H1 (cell line): Measurements from ENCODE around the gene TMC4. TPM values are rescaled to one million over a fixed set of nuclear protein-coding genes. Genes with fewer than 3 reads are reported as not detected.

ENCODE experiments used
- CTCF ChIA-PET: fragments of 300-600 bp; sonication (Branson Sonifier 250); formaldehyde crosslinking; loops from one replicate; lab custom pipeline; 2021; ENCODE audit not compliant: partially characterized antibody; lab: Charles Lee
- POLR2A ChIA-PET: fragments of 300-600 bp; sonication (Branson Sonifier 250); formaldehyde crosslinking; loops from one replicate; lab custom pipeline; 2021; ENCODE audit warnings: inconsistent platforms; ENCODE audit not compliant: partially characterized antibody; lab: Charles Lee
- DNase-seq, 2 experiments: peaks; one replicate each; pipeline versions ENCODE4 v3.0.0 to v3.0.0-alpha.2; 2010 to 2022; ENCODE audit warnings: low spot score in 2 of 2, low read depth in 1 of 2, mixed read lengths in 1 of 2
- FAIRE-seq: peaks from 2 replicates; lab custom pipeline; 2011; peaks lifted over from hg19 to GRCh38; lab: Jason Lieb, UNC
- H2AFZ ChIP-seq: 2 replicates; pipeline ENCODE4 v1.8.1; 2012; ENCODE audit warnings: low read length, inconsistent platforms
- H2AK5ac ChIP-seq: 2 replicates; pipeline ENCODE4 v1.6.1; 2013; ENCODE audit warnings: low read depth, low read length
- H2BK120ac ChIP-seq: replicated peaks from 2 replicates; pipeline ENCODE3; 2013; ENCODE audit warnings: low read depth, low read length, inconsistent platforms
- H2BK12ac ChIP-seq: 2 replicates; pipeline ENCODE4 v1.6.1; 2013; ENCODE audit warnings: low read depth, low read length
- H2BK15ac ChIP-seq: 2 replicates; pipeline ENCODE4 v1.6.1; 2013; ENCODE audit warnings: low read length
- H2BK20ac ChIP-seq: 2 replicates; pipeline ENCODE4 v1.6.1; 2013; ENCODE audit warnings: low read length
- H2BK5ac ChIP-seq: 2 replicates; pipeline ENCODE4 v1.6.1; 2013; ENCODE audit warnings: low read depth, low read length
- H3K14ac ChIP-seq: 2 replicates; pipeline ENCODE4 v1.6.1; 2013; ENCODE audit warnings: inconsistent platforms; ENCODE audit not compliant: insufficient read length
- H3K18ac ChIP-seq: 2 replicates; pipeline ENCODE4 v1.6.1; 2013; ENCODE audit warnings: low read length; ENCODE audit errors: extremely low read depth
- H3K23ac ChIP-seq: 2 replicates; pipeline ENCODE4 v1.6.1; 2013; ENCODE audit warnings: inconsistent platforms; ENCODE audit not compliant: insufficient read length
- H3K23me2 ChIP-seq: 2 replicates; pipeline ENCODE4 v1.6.1; 2013; ENCODE audit warnings: low read depth, low read length
- H3K27ac ChIP-seq: 2 replicates; pipeline ENCODE4 v1.6.1; 2011; ENCODE audit warnings: low read depth, low read length, inconsistent platforms
- H3K27me3 ChIP-seq, 4 experiments: replicated peaks in 1 of 4; 1 replicate in 1 of 4; 2 replicates in 3 of 4; pipeline versions ENCODE4 v1.6.1 to v1.8.1; 2011 to 2013; ENCODE audit warnings: low read length in 3 of 4, mild to moderate bottlenecking in 3 of 4, inconsistent platforms in 2 of 4, mixed read lengths in 2 of 4, moderate library complexity in 1 of 4; ENCODE audit not compliant: control insufficient read depth in 3 of 4, insufficient read depth in 3 of 4; ENCODE audit errors: extremely low read depth in 1 of 4
- H3K36me3 ChIP-seq, 4 experiments: 2 replicates each; pipeline versions ENCODE4 v1.6.1 to v1.8.1; 2011 to 2013; ENCODE audit warnings: mild to moderate bottlenecking in 4 of 4, low read length in 3 of 4, moderate library complexity in 2 of 4, control low read depth in 1 of 4, inconsistent platforms in 1 of 4; ENCODE audit not compliant: insufficient read depth in 4 of 4, control insufficient read depth in 2 of 4
- H3K4ac ChIP-seq: replicated peaks from 2 replicates; pipeline ENCODE3; 2013; ENCODE audit warnings: low read length, low read depth, mixed read lengths, inconsistent platforms; ENCODE audit not compliant: insufficient read length
- H3K4me1 ChIP-seq, 4 experiments: replicated peaks in 1 of 4; 1 replicate in 1 of 4; 2 replicates in 3 of 4; pipeline versions ENCODE4 v1.6.1 to v1.8.1; 2011 to 2013; ENCODE audit warnings: low read length in 3 of 4, inconsistent platforms in 2 of 4, mixed read lengths in 1 of 4; ENCODE audit not compliant: insufficient read depth in 4 of 4, control insufficient read depth in 3 of 4
- H3K4me2 ChIP-seq, 2 experiments: 2 replicates each; pipeline versions ENCODE4 v1.6.1 to v1.8.1; 2011 to 2013; ENCODE audit warnings: low read depth in 2 of 2, low read length in 2 of 2, control low read depth in 1 of 2, inconsistent platforms in 1 of 2, mild to moderate bottlenecking in 1 of 2; ENCODE audit not compliant: insufficient read depth in 1 of 2
- H3K4me3 ChIP-seq, 4 experiments: fragments of 200-600, 300-600 bp in 1 of 4; sonication (generic), shearing (Covaris generic), sonication (Bioruptor Twin) in 1 of 4; 2 replicates each; pipeline versions ENCODE4 v1.5.1 to v1.8.1; 2011 to 2016; ENCODE audit warnings: low read length in 4 of 4, low read depth in 3 of 4, control low read depth in 2 of 4, inconsistent platforms in 2 of 4, mild to moderate bottlenecking in 2 of 4, mixed read lengths in 1 of 4, moderate library complexity in 1 of 4; ENCODE audit not compliant: insufficient read depth in 2 of 4; ENCODE audit errors: extremely low read depth in 1 of 4
- H3K56ac ChIP-seq: replicated peaks from 2 replicates; pipeline ENCODE3; 2013; ENCODE audit warnings: low read depth, mild to moderate bottlenecking, mixed read lengths, low read length, inconsistent platforms; ENCODE audit not compliant: insufficient read length
- H3K79me1 ChIP-seq: 2 replicates; pipeline ENCODE4 v1.6.1; 2013; ENCODE audit warnings: low read depth, low read length, control low read depth
- H3K79me2 ChIP-seq, 2 experiments: 2 replicates each; pipeline versions ENCODE4 v1.6.1 to v1.8.1; 2012 to 2013; ENCODE audit warnings: low read length in 2 of 2, mild to moderate bottlenecking in 2 of 2, inconsistent platforms in 1 of 2; ENCODE audit not compliant: insufficient read depth in 2 of 2, control insufficient read depth in 1 of 2
- H3K9ac ChIP-seq, 4 experiments: replicated peaks in 1 of 4; 1 replicate in 1 of 4; 2 replicates in 3 of 4; pipeline versions ENCODE4 v1.6.1 to v1.8.1; 2011 to 2013; ENCODE audit warnings: low read depth in 3 of 4, low read length in 3 of 4, control low read depth in 2 of 4, mild to moderate bottlenecking in 2 of 4, moderate library complexity in 2 of 4, inconsistent platforms in 1 of 4; ENCODE audit errors: extremely low read depth in 1 of 4
- H3K9me3 ChIP-seq, 2 experiments: 2 replicates each; pipeline versions ENCODE4 v1.6.1 to v1.8.1; 2012 to 2013; ENCODE audit warnings: mild to moderate bottlenecking in 2 of 2, moderate library complexity in 2 of 2, control low read depth in 1 of 2, inconsistent platforms in 1 of 2, low read depth in 1 of 2, low read length in 1 of 2, mixed read lengths in 1 of 2; ENCODE audit not compliant: insufficient read depth in 2 of 2
- H4K20me1 ChIP-seq, 2 experiments: replicated peaks in 1 of 2; 2 replicates each; pipeline versions ENCODE3 to v1.8.1; 2011 to 2013; ENCODE audit warnings: inconsistent platforms in 2 of 2, low read length in 2 of 2, mild to moderate bottlenecking in 1 of 2; ENCODE audit not compliant: insufficient read depth in 2 of 2, control insufficient read depth in 1 of 2
- H4K5ac ChIP-seq: 2 replicates; pipeline ENCODE4 v1.6.1; 2013; ENCODE audit warnings: low read length, low read depth, mixed read lengths, inconsistent platforms; ENCODE audit not compliant: insufficient read length
- H4K8ac ChIP-seq: 2 replicates; pipeline ENCODE4 v1.8.0; 2013; ENCODE audit warnings: mild to moderate bottlenecking, moderate library complexity, low read length, inconsistent platforms; ENCODE audit not compliant: insufficient read depth; ENCODE audit errors: extremely low read depth
- H4K91ac ChIP-seq: replicated peaks from 2 replicates; pipeline ENCODE3; 2013; ENCODE audit warnings: low read length, mixed read lengths, inconsistent platforms; ENCODE audit not compliant: insufficient read length
- CBX5 ChIP-seq: fragments of 300-800, 300-1000 bp; sonication (generic); IDR thresholded peaks from 2 replicates; pipeline ENCODE4 v1.7.1; 2016; ENCODE audit warnings: antibody characterized with exemption, low read length, low read depth
- EP300 ChIP-seq, 2 experiments: IDR thresholded peaks; 1 replicate in 1 of 2; 2 replicates in 1 of 2; pipeline ENCODE4 v1.6.1; 2011 to 2012; ENCODE audit warnings: low read depth in 2 of 2, low read length in 2 of 2, mild to moderate bottlenecking in 2 of 2, borderline replicate concordance in 1 of 2, inconsistent platforms in 1 of 2, moderate library complexity in 1 of 2
- GABPA ChIP-seq: IDR thresholded peaks from 2 replicates; pipeline ENCODE4 v1.6.1; 2011; ENCODE audit warnings: mild to moderate bottlenecking, low read length, moderate library complexity, borderline replicate concordance; ENCODE audit not compliant: insufficient read depth
- KDM4A ChIP-seq: IDR thresholded peaks from one replicate; pipeline ENCODE4 v1.7.1; 2012; ENCODE audit warnings: low read depth, mild to moderate bottlenecking, moderate library complexity, low read length, inconsistent platforms; ENCODE audit not compliant: severe bottlenecking
- MAFK ChIP-seq: IDR thresholded peaks from 2 replicates; pipeline ENCODE4 v1.6.1; 2012; ENCODE audit warnings: low read depth, mild to moderate bottlenecking, improper control_type of control experiment, low read length
- POLR2A ChIP-seq, 2 experiments: IDR thresholded peaks; 1 replicate in 1 of 2; 2 replicates in 1 of 2; pipeline ENCODE4 v1.6.1; 2011; ENCODE audit warnings: low read depth in 2 of 2, low read length in 2 of 2, mild to moderate bottlenecking in 2 of 2; ENCODE audit errors: control extremely low read depth in 1 of 2
- POLR2AphosphoS5 ChIP-seq: IDR thresholded peaks from 2 replicates; pipeline ENCODE4 v1.6.1; 2011; ENCODE audit warnings: low read depth, low read length
- RBBP5 ChIP-seq: IDR thresholded peaks from 2 replicates; pipeline ENCODE4 v1.7.1; 2012; ENCODE audit warnings: low read depth, mild to moderate bottlenecking, inconsistent platforms, low read length, moderate library complexity, borderline replicate concordance
- SIRT6 ChIP-seq: IDR thresholded peaks from one replicate; pipeline ENCODE4 v1.7.1; 2012; ENCODE audit warnings: low read length, inconsistent platforms
- SP2 ChIP-seq: IDR thresholded peaks from 2 replicates; pipeline ENCODE4 v1.6.1; 2012; ENCODE audit warnings: mild to moderate bottlenecking, low read length, inconsistent platforms
- SP4 ChIP-seq: IDR thresholded peaks from 2 replicates; pipeline ENCODE4 v1.6.1; 2012; ENCODE audit warnings: low read length, inconsistent platforms
- TBP ChIP-seq: IDR thresholded peaks from 2 replicates; pipeline ENCODE4 v1.6.1; 2011; ENCODE audit warnings: low read depth, low read length, improper control_type of control experiment
- WGBS, 2 experiments: shearing (Covaris generic) in 1 of 2; methylation state at CpG; one replicate each; pipeline versions ENCODE4 v1.1.6 to v1.1.7; 2013 to 2015; ENCODE audit warnings: low lambda C conversion rate in 2 of 2, mixed read lengths in 2 of 2, inconsistent platforms in 1 of 2, low coverage in 1 of 2, missing lambda C conversion rate in 1 of 2; ENCODE audit not compliant: insufficient replicate concordance in 2 of 2, insufficient coverage in 1 of 2, insufficient read length in 1 of 2; ENCODE audit errors: extremely low coverage in 1 of 2, missing lambda C conversion rate in 1 of 2; 5-methylcytosine and 5-hydroxymethylcytosine counted together
- polyA plus RNA-seq, 7 experiments: library from polyadenylated mRNA; depleted of rRNA in 3 of 7; stranded (reverse) in 5 of 7; unstranded in 2 of 7; fragments of >200 nt in 5 of 7; fragments of 200-250 nt in 2 of 7; gene quantifications; 1 replicate in 5 of 7; 2 replicates in 1 of 7; 4 replicates in 1 of 7; pipeline versions ENCODE4 v1.2.1 to v1.2.3, GENCODE V29; 2011 to 2013; ENCODE audit warnings: missing spikeins in 2 of 7, mixed read lengths in 2 of 7
- total RNA-seq: library from RNA; stranded (reverse); fragmentation: NEBNext Ultra II Directional; extraction: Animal tissue kit (Norgen Biotek cat#: 25700); gene quantifications from 2 replicates; pipeline ENCODE4 v1.2.1, GENCODE V29; 2021

TMC4 gene
- total and polyA plus RNA-seq, 2 of the 8 experiments (the other 6 are each of a cell fraction or from before 2014, with no cell fraction given), result 5.5 to 6.3 TPM

- CTCF ChIA-PET, result interaction anchor here (1.0 to 1.6 kb wide), 6 partner anchors 19 to 59 kb away, joined by 3 to 6 read pairs (median 4); no protein-coding TSS in a partner anchor
- POLR2A ChIA-PET, result interaction anchor here (0.6 to 23.4 kb wide), 24 partner anchors 9 to 228 kb away, joined by 3 to 909 read pairs (median 6); partner anchors contain the start of genes CNOT3, LILRB2, LILRB3 and LILRB5
- Histone ChIP-seq H3K79me1 (peaks cover 16% of the 10 kb centered on the region), H4K91ac (no peak overlapping the region), H3K4ac (no peak overlapping the region), H3K9ac (no peak overlapping the region; a peak in 2 of 7 replicates), H3K4me3 (no peak overlapping the region), H2BK120ac (no peak overlapping the region), H3K4me2 (peak overlapping the region in 1 of 2 experiments; percentile 15; a peak in 2 of 4 replicates), H3K56ac (no peak overlapping the region), H3K27ac (peak overlapping the region; percentile 39; the same call in 1 of the 2 replicates), H3K36me3 (peaks cover 37 to 52% (median 48%) of the 10 kb centered on the region in 4 experiments), H2BK15ac (no peak overlapping the region), H3K14ac (no peak overlapping the region), H3K23me2 (peaks cover 4% of the 10 kb centered on the region; the same call in 1 of the 2 replicates), H2BK5ac (no peak overlapping the region), H2BK12ac (no peak overlapping the region), H3K27me3 (no peaks in the 10 kb centered on the region), H3K79me2 (peaks cover 11 to 38% of the 10 kb centered on the region in 2 experiments), H2AK5ac (no peak overlapping the region), H4K8ac (no peak overlapping the region), H3K18ac (no peak overlapping the region), H2BK20ac (no peak overlapping the region), H4K5ac (no peak overlapping the region), H2AFZ (no peak overlapping the region), H4K20me1 (peaks cover 44 to 46% of the 10 kb centered on the region in 2 experiments), H3K23ac (no peak overlapping the region), H3K9me3 (no peaks in the 10 kb centered on the region), H3K4me1 (peaks cover 6 to 12% (median 10%) of the 10 kb centered on the region in 4 experiments)
- DNase-seq (peak in 1 of 2 experiments; percentile 64), FAIRE-seq (no peak)
- WGBS, 2 experiments, result 81% methylated on average over 16 of the region's 18 CpGs; no CpG with 5 or more reads in 1 of the 2 experiments
- no peak for TF ChIP-seq TBP
- no peak for TF ChIP-seq GABPA
- TF ChIP-seq SP4, result 0 out of 2 replicates have a peak, but pooled peaks have one; percentile 26
- no peak for TF ChIP-seq EP300 (IDR thresholded peaks at IDR 0.05; ENCODE audit: borderline replicate concordance in 1 of 2, low read depth in 2 of 2, low read length in 2 of 2)
- no peak for TF ChIP-seq MAFK
- TF ChIP-seq KDM4A, result no peak
- TF ChIP-seq SP2, result no peak
- TF ChIP-seq POLR2AphosphoS5, result peak; percentile 95
- peak; percentile 17 for TF ChIP-seq SIRT6
- no peak for TF ChIP-seq RBBP5
- TF ChIP-seq POLR2A (IDR thresholded peaks at IDR 0.05; ENCODE audit: control extremely low read depth in 1 of 2, low read depth in 2 of 2, low read length in 2 of 2), result peak; percentile 75 to 76; a peak in 2 of 3 replicates
- TF ChIP-seq CBX5, result no peak
Observed at GRCh38 chr19:54207983-54208783, 35.2 kb upstream of the TMC4 start.
